Endothelial cell of umbilical vein (primary cell): ENCODE data around the gene CD101. TPM values are rescaled to one million over a fixed set of nuclear protein-coding genes. Genes with fewer than 3 reads are reported as not detected.

Source experiments
- BruUV-seq: library from RNA; stranded (reverse); fragments of 400-500 nt; replicated peaks from 2 replicates; lab custom pipeline; 2021; lab: Mats Ljungman, UMichigan
- CTCF ChIA-PET: fragments of 300-600, 350-600 bp; sonication (Branson Sonifier 250); formaldehyde crosslinking; loops from one replicate; lab custom pipeline; 2021; ENCODE audit warnings: antibody characterized with exemption, inconsistent platforms; lab: Charles Lee
- POLR2A ChIA-PET: fragments of 300-600, 350-600 bp; sonication (Branson Sonifier 250); formaldehyde crosslinking; loops from one replicate; lab custom pipeline; 2021; ENCODE audit warnings: antibody characterized with exemption, inconsistent platforms; lab: Charles Lee
- DNase-seq: peaks from one replicate; pipeline ENCODE4 v3.0.0-alpha.2; 2011; ENCODE audit warnings: low read depth, low spot score
- FAIRE-seq: peaks from 2 replicates; lab custom pipeline; 2011; peaks lifted over from hg19 to GRCh38; lab: Jason Lieb, UNC
- H2AFZ ChIP-seq: 2 replicates; pipeline ENCODE4 v1.6.0; 2012; ENCODE audit warnings: low read depth, low read length, control low read depth, inconsistent platforms
- H3K27ac ChIP-seq: 2 replicates; pipeline ENCODE4 v1.5.1; 2011; ENCODE audit warnings: low read depth, mild to moderate bottlenecking, control low read depth, low read length, moderate library complexity; ENCODE audit not compliant: insufficient read depth
- H3K27me3 ChIP-seq, 2 experiments: 2 replicates each; pipeline versions ENCODE4 v1.6.0 to v1.6.1; 2011; ENCODE audit warnings: low read length in 2 of 2, mixed read lengths in 1 of 2; ENCODE audit not compliant: control insufficient read depth in 2 of 2, insufficient read depth in 2 of 2
- H3K36me3 ChIP-seq, 2 experiments: 2 replicates in 1 of 2; 3 replicates in 1 of 2; pipeline ENCODE4 v1.5.1; 2011; ENCODE audit warnings: low read length in 2 of 2, mild to moderate bottlenecking in 1 of 2, moderate library complexity in 1 of 2; ENCODE audit not compliant: control insufficient read depth in 2 of 2, insufficient read depth in 2 of 2; ENCODE audit errors: extremely low read depth in 1 of 2
- H3K4me1 ChIP-seq: 3 replicates; pipeline ENCODE4 v1.5.1; 2011; ENCODE audit warnings: mild to moderate bottlenecking, low read length; ENCODE audit not compliant: control insufficient read depth, insufficient read depth; ENCODE audit errors: extremely low read depth
- H3K4me2 ChIP-seq: 2 replicates; pipeline ENCODE4 v1.6.1; 2011; ENCODE audit warnings: low read length, control low read depth, mixed read lengths; ENCODE audit not compliant: insufficient read depth
- H3K4me3 ChIP-seq, 3 experiments: fragments of 200-600 bp in 1 of 3; sonication (generic), shearing (Covaris generic) in 1 of 3; replicated peaks in 1 of 3; 2 replicates each; pipeline ENCODE4 v1.5.1; 2011 to 2016; ENCODE audit warnings: control low read depth in 3 of 3, low read length in 3 of 3, mild to moderate bottlenecking in 2 of 3, inconsistent platforms in 1 of 3, low read depth in 1 of 3, moderate library complexity in 1 of 3; ENCODE audit not compliant: insufficient read depth in 1 of 3
- H3K79me2 ChIP-seq: 2 replicates; pipeline ENCODE4 v1.6.0; 2012; ENCODE audit warnings: low read length, inconsistent platforms; ENCODE audit not compliant: control insufficient read depth, insufficient read depth
- H3K9ac ChIP-seq: replicated peaks from 2 replicates; pipeline ENCODE3; 2011; ENCODE audit warnings: low read length, control low read depth; ENCODE audit not compliant: insufficient read depth; ENCODE audit errors: extremely low read depth
- H3K9me1 ChIP-seq: replicated peaks from 3 replicates; pipeline ENCODE4 v1.6.0; 2011; ENCODE audit warnings: mild to moderate bottlenecking, low read length; ENCODE audit not compliant: control insufficient read depth, insufficient read depth; ENCODE audit errors: extremely low read depth
- H3K9me3 ChIP-seq: replicated peaks from 2 replicates; pipeline ENCODE4 v1.5.1; 2012; ENCODE audit warnings: low read length, inconsistent platforms; ENCODE audit not compliant: control insufficient read depth, insufficient read depth
- H4K20me1 ChIP-seq: replicated peaks from 2 replicates; pipeline ENCODE3; 2011; ENCODE audit warnings: mild to moderate bottlenecking, low read length; ENCODE audit not compliant: control insufficient read depth, insufficient read depth; ENCODE audit errors: extremely low read depth
- CTCF ChIP-seq, 2 donors: IDR thresholded peaks; 1 replicate in 1 of 2; 2 replicates in 1 of 2; pipeline ENCODE4 v1.5.1; 2011; ENCODE audit warnings: low read length in 2 of 2, mild to moderate bottlenecking in 2 of 2, moderate library complexity in 2 of 2, control low read depth in 1 of 2, inconsistent platforms in 1 of 2, low read depth in 1 of 2; ENCODE audit not compliant: insufficient read depth in 1 of 2; ENCODE audit errors: extremely low read depth in 1 of 2
- EZH2 ChIP-seq: IDR thresholded peaks from 2 replicates; pipeline ENCODE4 v1.6.1; 2012; ENCODE audit warnings: borderline replicate concordance, low read depth, mild to moderate bottlenecking, moderate library complexity, low read length, inconsistent platforms; ENCODE audit not compliant: severe bottlenecking
- GATA2 ChIP-seq: IDR thresholded peaks from 2 replicates; pipeline ENCODE4 v1.7.0; 2011; ENCODE audit warnings: low read depth, mild to moderate bottlenecking, moderate library complexity, mixed read lengths, low read length; ENCODE audit not compliant: insufficient read length, insufficient read depth
- JUN ChIP-seq: IDR thresholded peaks from 2 replicates; pipeline ENCODE4 v1.6.1; 2011; ENCODE audit warnings: borderline replicate concordance, low read depth; ENCODE audit not compliant: insufficient read length, insufficient read depth
- MAX ChIP-seq: IDR thresholded peaks from 2 replicates; pipeline ENCODE4 v1.6.1; 2011; ENCODE audit not compliant: insufficient read depth, insufficient read length
- dilution Hi-C: fragments of 300-500 bp; cut with MboI; formaldehyde crosslinking; loops from one replicate; pipeline ENCODE4 v1.15.0; 2019; ENCODE audit warnings: low sequenced_read_pairs; ENCODE audit not compliant: extremely low pct_ligation_motif_present
- intact Hi-C: fragments of 100-400 bp; cut with micrococcal nuclease; formaldehyde crosslinking; loops from one replicate; pipeline ENCODE4 v1.10.0; 2022
- polyA plus RNA-seq, 4 experiments: library from polyadenylated mRNA; depleted of rRNA in 3 of 4; stranded (reverse) in 3 of 4; unstranded in 1 of 4; fragments of >200 nt; gene quantifications; 2 replicates each; pipeline versions ENCODE4 v1.2.1 to v1.2.3, GENCODE V29; 2011 to 2012; ENCODE audit warnings: missing spikeins in 1 of 4
- total RNA-seq: library from RNA; stranded (reverse); gene quantifications from 2 replicates; pipeline ENCODE4 v1.2.3, GENCODE V29; 2021

CD101 gene
- total and polyA plus RNA-seq, 2 donors (not counting 3 experiments of a cell fraction or from before 2014, with no cell fraction given): 0.04 to 0.97 TPM

- Histone ChIP-seq H3K27me3 (no peaks in the 10 kb centered on the region), H3K27ac (no peak overlapping the region), H2AFZ (no peak overlapping the region), H3K4me1 (no peaks in the 10 kb centered on the region), H4K20me1 (no peaks in the 10 kb centered on the region), H3K79me2 (no peaks in the 10 kb centered on the region), H3K4me2 (no peak overlapping the region), H3K9ac (no peak overlapping the region), H3K9me1 (no peaks in the 10 kb centered on the region), H3K9me3 (no peaks in the 10 kb centered on the region), H3K4me3 (no peak overlapping the region), H3K36me3 (no peaks in the 10 kb centered on the region)
- dilution Hi-C loops (no loop called here), intact Hi-C loops (no loop called here)
- BruUV-seq: no TSS peak
- POLR2A ChIA-PET: no interaction called here
- FAIRE-seq: no peak
- TF ChIP-seq EZH2 (no peak), MAX (no peak), JUN (no peak), CTCF (IDR thresholded peaks at IDR 0.05; ENCODE audit: extremely low read depth in 1 of 2, insufficient read depth in 1 of 2, low read depth in 1 of 2, low read length in 2 of 2) (no peak)
- CTCF ChIA-PET: no interaction called here
- no peak for DNase-seq
Observed at GRCh38 chr1:116991918-116992317, 9.6 kb upstream of the CD101 start.

- Histone ChIP-seq H2AFZ (no peak overlapping the region), H3K27ac (no peak overlapping the region), H3K9ac (no peak overlapping the region), H3K9me1 (no peaks in the 10 kb centered on the region), H3K4me3 (no peak overlapping the region), H3K27me3 (no peaks in the 10 kb centered on the region), H3K4me2 (no peak overlapping the region), H3K4me1 (no peaks in the 10 kb centered on the region), H3K9me3 (no peaks in the 10 kb centered on the region), H4K20me1 (no peaks in the 10 kb centered on the region), H3K79me2 (no peaks in the 10 kb centered on the region), H3K36me3 (no peaks in the 10 kb centered on the region)
- DNase-seq: no peak
- BruUV-seq: no TSS peak
- POLR2A ChIA-PET: no interaction called here
- TF ChIP-seq GATA2 (no peak), EZH2 (no peak), JUN (no peak)
- FAIRE-seq: no peak
- dilution Hi-C loops (no loop called here), intact Hi-C loops (no loop called here)
- CTCF ChIA-PET: no interaction called here
Observed at GRCh38 chr1:116993286-116993685, 8.3 kb upstream of the CD101 start.
